GM19239 (cell line): ENCODE measurements around the gene TRIM28.
A peak's percentile ranks its signal among the peaks of the same experiment; 100 is the strongest.
"Not testable (repeated sequence)": the region's sequence is repeated elsewhere in the genome, so short reads cannot be mapped to it uniquely, and the experiment has no call there.

Source experiments
- DNase-seq: peaks from one replicate; pipeline ENCODE4 v3.0.0; 2011; ENCODE audit warnings: low spot score; ENCODE audit not compliant: insufficient read length
- FAIRE-seq: peaks from 2 replicates; lab custom pipeline; 2011; peaks lifted over from hg19 to GRCh38; lab: Jason Lieb, UNC

TRIM28 gene

DNA sequence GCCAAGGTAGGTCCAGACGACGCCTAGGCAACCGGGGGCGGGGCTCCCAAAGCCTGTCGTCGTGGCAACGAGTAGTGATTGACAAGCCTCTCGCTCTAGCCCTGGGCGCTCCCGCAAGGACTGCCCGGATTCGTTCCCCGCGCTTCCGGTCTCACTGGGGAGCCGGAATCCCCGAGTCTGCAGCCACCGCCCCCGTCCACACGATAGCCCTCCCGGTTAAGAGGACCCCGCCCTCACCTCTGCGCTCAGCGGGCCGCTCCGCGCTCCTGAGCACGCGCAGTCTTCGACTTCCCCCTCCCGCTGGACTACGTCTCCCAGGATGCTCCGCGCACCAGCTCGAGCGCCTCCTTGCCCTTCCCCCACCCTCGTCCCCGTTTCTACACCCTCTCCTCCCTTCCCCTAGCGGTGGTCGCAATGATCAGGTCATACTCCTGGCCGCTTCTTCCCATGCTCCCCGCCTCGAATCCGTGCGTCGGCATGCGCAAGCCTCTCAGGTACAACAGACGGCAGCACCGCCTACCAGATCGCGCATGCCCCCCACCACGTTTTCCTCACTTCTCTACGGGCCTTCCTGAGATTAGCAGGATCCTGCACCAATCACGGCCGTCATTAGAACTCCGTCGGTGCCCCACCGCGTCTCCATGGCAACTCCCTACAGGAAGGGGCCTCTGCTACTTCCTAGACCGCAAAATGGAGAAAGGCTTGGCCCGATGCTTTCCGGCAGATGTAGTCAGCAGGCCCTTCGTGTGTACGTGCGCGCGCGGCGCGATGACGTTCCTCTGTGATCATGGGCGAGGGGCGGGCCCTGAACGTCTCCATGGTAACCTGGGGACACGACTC is 29.2 kb downstream of the TRIM28 start, which contains the start of gene MZF1:
Gene MZF1, minus strand, starts transcription at position 518 of the 840 bp plus-strand sequence. CDS start 1,946 bp downstream, outside the sequence.
- DNase-seq = peak; percentile 91
- peak; percentile 99 for FAIRE-seq

DNA sequence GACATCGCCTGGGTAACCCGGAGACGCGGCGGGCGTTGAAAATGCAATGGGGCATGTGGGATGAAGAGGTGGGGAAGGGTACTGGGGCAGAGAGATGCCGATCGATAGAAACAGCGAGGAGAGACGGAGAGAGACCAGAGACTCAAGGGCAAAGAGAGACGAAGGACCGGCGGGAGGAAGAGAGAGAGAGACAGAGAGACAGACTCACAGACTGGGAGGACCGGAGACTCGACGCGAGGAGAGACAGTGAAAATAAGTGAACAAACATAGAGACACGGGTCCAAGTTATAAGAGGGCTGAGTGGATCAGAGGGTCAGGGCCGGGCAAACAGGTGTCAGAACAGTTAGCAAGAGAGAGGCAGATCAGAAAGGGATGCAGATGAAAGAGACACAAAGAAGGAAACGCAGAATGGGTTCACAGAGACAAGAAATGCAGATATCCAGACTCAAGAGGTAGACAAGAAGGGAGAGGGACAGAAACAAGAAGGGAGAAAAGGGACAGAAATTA is 29.8 kb downstream of the TRIM28 start:
- FAIRE-seq = no peak

DNA sequence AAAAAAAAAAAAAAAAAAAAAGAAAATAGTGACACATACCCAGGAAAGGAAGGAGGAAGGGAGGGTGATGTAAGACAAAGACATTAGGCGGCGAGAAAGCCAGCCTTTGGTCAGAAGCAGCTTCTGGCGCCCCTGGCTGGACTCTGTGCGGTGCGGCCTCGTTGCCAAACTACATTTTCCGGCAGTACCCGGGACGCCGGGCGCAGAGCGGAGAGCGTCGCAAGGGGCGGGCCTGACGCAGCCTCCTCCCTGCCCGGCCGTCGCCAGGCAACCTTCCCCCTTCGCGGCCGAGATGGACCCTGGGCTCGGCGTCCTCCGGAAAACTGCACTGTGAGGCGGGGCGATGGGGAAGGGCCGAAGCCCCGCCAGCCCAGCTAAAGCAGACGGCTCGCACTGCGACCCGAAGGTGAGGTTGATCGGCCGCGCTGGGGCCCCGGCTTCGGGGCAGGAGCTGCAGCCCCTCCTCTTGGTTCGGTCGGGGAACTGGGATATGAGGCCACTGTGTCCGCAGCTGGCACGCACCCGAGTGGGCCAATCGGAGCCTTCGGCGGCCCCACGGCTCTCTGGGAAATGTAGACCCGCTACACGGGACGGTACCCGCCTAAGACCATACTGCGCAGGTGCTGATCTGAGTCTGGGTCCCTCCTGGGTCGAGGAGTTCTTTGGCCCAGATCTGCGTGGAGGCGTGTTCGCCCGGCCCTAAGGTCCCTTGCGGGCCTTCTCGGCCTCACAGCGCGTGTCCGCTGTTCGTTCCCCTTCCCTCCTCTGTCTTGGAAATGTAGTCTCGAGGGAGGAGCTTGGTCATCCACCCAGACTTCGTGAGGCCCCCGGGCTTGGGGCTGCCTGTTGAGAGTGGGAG is 31.5 kb downstream of the TRIM28 start:
- FAIRE-seq = peak; percentile 88
- peak; percentile 66 for DNase-seq

More for the DNA sequence above, 29.8 kb downstream of the TRIM28 start:
- DNase-seq = no peak

DNA sequence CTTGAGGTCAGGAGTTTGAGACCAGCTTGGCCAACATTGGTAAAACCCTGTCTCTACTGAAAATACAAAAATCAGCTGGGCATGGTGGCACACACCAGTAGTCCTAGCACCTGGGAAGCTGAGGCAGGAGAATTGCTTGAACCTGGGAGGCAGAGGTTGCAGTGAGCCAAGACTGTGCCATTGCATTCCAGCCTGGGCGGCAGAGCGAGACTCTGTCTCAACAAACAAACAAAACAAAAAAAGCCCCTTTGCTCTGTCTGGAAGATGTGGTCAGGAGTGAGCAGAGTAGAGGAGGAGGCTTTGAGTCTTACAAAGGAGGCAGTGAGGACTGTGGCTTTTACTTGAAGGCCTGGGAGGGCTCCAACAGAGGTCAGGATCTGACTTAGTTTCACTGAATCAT is 33.7 kb downstream of the TRIM28 start:
- not testable (repeated sequence) for FAIRE-seq, DNase-seq

DNA sequence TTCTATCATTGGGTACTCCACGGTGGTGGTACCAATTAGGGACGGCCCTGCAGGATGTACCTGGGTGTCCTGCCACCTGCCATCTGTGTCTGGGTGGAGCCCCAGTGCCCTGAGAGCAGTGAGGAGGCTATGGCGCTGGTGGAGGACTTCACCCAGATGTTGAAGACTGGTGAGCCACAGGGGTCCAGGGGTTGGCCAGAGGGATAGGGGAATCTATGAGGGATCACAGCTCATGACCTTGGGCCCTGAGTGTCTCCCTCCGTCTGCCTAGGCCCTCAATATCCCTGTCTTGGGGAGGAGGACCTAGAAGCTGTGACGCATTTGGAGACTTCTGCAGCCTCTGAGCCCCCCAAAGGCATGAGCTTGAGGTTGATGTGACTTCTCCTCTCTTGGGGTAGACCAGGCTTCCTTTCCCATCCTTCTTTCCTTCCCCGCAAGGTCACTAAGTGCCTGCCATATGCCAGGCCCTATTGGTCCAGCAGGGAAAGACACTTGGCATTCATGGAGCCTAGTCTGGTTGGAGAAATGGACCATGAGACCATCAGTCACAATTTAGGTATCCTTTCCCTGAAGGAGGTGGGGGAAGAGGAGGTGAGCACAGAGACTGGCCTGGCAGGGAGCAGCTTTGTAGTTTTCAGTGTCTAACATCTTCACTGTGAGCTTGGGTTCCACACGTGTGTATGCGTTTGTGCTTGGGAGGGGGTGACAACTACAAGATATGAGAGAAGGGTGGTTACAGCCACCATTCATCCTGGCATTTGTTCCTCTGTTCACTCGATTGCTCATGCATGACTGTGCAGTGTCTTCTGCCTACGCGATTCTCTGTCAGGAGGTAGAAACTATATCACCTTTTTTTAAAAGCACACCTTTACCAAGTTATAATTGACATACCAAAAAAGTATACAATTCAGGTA is 34.4 kb downstream of the TRIM28 start:
- peak; percentile 47 for FAIRE-seq
- no peak for DNase-seq

DNA sequence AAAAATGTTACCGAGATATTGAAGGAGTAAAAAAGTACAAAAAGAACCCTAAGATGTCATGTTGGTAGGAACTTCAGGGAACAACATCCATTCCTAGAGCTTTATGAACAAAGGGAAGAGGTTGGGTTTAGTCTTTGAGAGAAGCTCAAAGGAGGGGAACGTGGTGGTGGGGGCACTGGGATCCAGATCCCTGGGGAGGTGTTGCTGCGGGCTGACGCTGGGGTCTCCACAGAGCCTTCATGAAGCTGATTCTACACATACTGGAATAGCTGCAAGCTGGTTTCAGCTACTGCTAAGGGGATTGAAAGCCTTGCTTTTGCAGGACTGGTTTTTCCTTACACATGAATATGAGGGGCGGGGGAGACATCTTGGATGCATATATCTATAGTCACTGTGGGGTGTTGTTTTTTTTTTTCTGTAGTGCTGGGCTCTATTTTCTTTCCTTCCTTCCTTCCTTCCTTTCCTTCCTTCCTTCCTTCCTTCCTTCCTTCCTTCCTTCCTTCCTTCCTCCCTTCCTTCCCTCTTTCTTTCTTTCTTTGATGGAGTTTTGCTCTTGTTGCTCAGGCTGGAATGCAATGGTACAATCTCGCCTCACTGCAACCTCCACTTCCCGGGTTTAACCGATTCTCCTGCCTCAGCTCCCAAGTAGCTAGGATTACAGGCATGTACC is 35.7 kb downstream of the TRIM28 start:
- FAIRE-seq (no peak), DNase-seq (no peak)

DNA sequence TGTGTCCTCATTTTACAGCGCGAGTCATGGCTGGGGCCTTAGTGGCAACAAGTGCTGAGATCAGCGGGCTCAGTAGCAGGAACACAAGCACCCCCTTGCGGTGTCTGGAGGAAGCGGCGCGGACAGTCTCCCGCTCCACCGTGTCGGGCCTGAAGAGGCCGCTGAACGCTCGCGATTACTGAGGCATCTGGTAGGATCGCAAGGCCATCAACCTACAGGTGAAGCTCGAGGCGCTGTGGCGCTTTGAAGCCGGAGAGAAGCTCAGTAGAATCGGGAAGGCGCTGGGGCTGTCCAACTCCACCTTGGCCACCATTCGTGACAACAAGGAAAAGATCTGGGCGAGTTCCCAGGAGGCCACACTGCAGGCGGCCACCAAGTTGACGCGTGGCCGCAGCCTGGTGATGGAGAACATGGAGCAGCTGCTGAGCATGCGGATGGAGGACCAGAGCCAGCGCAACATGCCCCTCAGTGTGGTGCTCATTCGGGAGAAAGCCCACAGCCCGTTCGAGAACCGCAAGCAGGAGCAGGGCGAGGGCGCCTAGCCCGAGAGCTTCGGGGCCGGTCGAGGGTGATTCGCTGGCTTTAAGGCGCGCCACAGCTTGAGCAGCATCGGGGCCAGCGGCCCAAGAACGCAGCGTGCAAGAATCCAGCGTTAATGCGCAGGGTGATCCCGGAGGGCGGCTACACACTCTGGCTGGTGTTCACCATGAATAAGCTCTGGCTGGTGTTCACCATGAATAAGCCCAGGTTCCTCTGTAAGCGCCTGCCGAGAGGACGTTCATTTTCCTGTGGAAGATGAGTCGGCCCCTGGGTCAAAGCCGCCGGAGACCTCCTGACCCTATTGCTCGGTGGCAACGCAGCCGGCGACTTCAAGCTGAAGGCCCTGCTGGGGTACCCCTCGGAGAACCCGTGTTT is 37.6 kb downstream of the TRIM28 start:
- peak; percentile 70 for DNase-seq
- peak; percentile 37 for FAIRE-seq

DNA sequence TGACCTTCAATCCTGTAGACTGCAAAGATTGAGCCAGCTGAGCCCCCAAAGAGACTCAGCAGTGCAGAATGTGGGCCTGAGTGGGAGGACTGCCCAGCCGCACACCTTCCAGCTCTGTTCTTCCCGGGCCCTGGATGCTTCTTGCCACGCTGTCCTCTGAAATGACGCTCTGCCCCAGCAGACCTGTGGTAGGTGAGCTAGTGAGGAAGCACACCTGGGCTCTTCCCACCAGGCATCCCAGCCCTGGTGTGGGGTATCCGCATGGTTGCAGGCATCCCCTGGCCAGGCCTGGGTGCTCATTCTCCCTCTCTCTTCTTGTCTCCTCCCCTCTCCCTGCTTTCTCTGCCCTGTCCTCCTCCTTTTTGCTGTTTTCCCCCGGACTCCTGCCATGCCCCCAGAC is 39.1 kb downstream of the TRIM28 start:
- no peak for FAIRE-seq

DNA sequence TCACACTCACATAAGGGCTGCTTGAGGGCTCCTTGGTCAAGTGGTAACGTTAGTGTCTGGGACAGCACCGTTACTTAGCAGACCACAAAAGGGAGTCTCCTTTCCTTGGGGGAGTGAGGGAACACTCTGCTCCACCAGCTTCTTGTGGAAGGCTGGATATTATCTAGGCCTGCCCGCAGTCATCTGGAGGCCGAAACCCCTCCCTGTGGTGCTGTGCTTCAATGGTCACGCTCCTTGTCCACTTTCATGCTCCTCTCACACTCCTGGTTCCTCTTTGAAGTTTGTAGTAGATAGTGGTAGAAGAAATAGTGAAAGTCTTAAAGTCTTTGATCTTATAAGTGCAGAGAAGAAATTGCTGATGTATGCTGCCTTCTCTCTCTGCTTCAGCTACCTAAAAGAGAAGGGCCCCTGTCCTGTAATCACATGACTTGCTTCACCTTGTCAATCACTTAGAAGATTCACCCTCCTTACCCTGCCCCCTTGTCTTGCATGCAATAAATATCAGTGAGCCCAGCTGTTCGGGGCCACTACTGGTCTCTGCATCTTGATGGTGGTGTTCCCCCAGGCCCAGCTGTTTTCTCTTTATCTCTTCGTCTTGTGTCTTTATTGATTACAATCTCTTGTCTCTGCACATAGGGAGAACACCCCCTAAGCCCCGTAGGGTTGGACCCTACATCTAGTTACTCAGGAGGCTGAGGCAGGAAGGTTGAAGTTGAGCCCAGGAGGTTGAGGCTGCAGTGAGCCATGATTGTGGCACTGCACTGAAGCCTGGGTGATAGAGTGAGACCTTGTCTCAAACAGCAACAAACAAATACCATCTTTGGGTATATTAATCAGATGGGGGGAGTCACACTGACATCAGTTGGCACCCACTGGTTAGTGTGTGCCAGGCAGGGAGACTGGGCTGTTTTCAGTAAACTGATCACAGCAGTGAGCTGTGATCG is 40.9 kb downstream of the TRIM28 start:
- DNase-seq = no peak
- FAIRE-seq = no peak

More for the DNA sequence above, 39.1 kb downstream of the TRIM28 start:
- DNase-seq = no peak

DNA sequence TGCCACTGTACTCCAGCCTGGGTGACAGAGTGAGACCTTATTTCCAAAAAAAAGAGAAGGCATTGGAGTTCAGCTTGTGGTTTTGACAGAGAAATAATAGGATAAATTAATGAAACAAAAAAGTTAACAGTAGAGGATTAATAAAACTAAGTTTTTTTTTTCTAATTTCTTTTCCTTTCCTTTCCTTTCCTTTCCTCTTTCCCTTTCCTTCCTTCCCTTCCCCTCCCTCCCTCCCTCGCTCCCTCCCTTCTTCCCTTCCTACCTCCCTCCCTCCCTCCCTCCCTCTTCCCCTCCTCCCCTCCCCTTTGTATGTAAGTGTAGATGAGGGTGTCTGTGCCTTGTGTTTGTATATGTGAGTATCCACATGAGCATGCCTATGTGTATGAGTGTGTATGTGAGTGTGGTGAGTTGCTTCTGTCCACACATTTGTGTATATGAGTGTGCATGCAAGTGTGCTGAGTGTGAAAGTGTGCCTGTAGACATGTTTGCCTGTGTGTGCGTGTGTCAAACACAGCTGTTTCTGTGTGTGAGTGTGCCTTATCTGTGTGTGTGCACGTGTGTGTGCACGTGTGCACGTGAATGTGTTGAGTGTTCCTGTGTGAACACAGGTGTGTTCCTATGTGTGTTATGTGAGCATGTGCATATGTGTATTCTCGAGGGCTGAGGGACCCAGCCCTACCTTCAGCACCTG is 41.7 kb downstream of the TRIM28 start:
- no peak for FAIRE-seq
- no peak for DNase-seq

DNA sequence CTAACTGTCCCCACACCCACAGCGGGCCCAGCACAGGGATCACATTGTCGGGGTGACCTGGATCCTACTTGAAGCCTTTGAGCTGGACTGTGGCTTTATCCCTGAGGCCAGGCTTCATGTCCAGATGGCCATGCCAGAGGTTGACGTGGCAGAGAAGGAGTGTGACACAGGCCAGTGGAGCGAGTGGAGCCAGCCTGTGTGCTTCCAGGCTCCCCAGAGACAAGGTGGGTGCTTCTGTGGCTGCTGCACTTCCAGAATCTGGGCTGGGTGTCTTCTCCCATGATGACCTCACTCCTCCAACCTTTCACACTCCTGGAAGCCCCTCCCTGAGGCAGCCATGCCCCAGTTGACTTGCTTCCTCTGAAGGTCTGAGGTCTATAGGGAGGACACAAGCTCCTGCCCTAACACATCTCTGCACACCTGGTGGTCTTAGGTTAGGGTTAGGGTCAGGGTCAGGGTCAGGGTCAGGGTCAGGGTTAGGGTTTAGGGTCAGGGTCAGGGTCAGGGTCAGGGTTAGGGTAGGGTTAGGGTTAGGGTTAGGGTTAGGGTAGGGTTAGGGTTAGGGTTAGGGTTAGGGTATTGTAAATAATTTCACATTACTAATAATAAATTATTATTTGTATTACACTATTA is 42.4 kb downstream of the TRIM28 start:
- FAIRE-seq (no peak), DNase-seq (no peak)
